HepG2 (cell line): ENCODE data around the gene NUAK1.

Experiments used
- IRX3 ChIP-seq: sonication (generic); formaldehyde crosslinking; IDR thresholded peaks from 2 replicates; pipeline ENCODE4 v1.8.1; 2023; ENCODE audit warnings: mild to moderate bottlenecking, low read depth, missing genetic modification reagents, borderline replicate concordance
- RXRA ChIP-seq: sonication (generic); formaldehyde crosslinking; IDR thresholded peaks from 2 replicates; pipeline ENCODE4 v1.5.1; 2020; ENCODE audit warnings: missing genetic modification reagents
- SRF ChIP-seq: IDR thresholded peaks from 2 replicates; pipeline ENCODE4 v1.6.1; 2011; ENCODE audit warnings: mild to moderate bottlenecking, low read depth, low read length, moderate library complexity
- TCF7L2 ChIP-seq: IDR thresholded peaks from 2 replicates; pipeline ENCODE4 v1.6.1; 2011; ENCODE audit warnings: mild to moderate bottlenecking, low read depth, low read length, moderate library complexity
- TRIM24 ChIP-seq: sonication (generic); formaldehyde crosslinking; IDR thresholded peaks from 2 replicates; pipeline ENCODE4 v1.8.0; 2022; ENCODE audit warnings: mild to moderate bottlenecking, missing genetic modification reagents
- TF ChIP-seq, protein P1 (sequence below): sonication (generic); formaldehyde crosslinking; IDR thresholded peaks from 2 replicates; pipeline ENCODE4 v1.4.0; 2020; ENCODE audit warnings: missing genetic modification reagents

- no peak for TF ChIP-seq RXRA (CRISPR knock-in tag)
- TF ChIP-seq, protein P1, sequence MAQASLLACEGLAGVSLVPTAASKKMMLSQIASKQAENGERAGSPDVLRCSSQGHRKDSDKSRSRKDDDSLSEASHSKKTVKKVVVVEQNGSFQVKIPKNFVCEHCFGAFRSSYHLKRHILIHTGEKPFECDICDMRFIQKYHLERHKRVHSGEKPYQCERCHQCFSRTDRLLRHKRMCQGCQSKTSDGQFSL = no peak
- no peak for TF ChIP-seq SRF
- no peak for TF ChIP-seq TRIM24 (CRISPR knock-in tag)
- TF ChIP-seq IRX3 (CRISPR knock-in tag) = no peak
- no peak for TF ChIP-seq TCF7L2
Observed at GRCh38 chr12:106018286-106018685, 120.5 kb downstream of the NUAK1 start.
